ENCODE measurements around the gene TRRAP.

DNA sequence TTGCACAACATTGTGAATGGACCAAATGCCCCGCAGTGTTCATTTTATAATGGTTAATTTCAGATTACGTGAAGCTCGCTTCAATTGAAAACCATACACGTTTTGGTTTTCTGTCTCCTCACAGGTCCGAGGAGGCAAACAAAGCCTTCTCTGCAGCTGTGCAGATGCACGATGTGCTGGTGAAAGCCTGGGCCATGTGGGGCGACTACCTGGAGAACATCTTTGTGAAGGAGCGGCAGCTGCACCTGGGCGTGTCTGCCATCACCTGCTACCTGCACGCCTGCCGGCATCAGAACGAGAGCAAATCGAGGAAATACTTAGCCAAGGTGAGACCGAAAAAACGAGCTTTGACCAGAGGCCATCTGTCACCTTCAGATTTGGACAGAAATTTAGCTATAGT lies 110.3 kb downstream of the TRRAP start:
- no peak for TF ChIP-seq GABPA (IDR thresholded peaks at IDR 0.05; ENCODE audit: low read depth)
- TF ChIP-seq, protein P1, sequence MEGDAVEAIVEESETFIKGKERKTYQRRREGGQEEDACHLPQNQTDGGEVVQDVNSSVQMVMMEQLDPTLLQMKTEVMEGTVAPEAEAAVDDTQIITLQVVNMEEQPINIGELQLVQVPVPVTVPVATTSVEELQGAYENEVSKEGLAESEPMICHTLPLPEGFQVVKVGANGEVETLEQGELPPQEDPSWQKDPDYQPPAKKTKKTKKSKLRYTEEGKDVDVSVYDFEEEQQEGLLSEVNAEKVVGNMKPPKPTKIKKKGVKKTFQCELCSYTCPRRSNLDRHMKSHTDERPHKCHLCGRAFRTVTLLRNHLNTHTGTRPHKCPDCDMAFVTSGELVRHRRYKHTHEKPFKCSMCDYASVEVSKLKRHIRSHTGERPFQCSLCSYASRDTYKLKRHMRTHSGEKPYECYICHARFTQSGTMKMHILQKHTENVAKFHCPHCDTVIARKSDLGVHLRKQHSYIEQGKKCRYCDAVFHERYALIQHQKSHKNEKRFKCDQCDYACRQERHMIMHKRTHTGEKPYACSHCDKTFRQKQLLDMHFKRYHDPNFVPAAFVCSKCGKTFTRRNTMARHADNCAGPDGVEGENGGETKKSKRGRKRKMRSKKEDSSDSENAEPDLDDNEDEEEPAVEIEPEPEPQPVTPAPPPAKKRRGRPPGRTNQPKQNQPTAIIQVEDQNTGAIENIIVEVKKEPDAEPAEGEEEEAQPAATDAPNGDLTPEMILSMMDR (IDR thresholded peaks at IDR 0.05; ENCODE audit: insufficient read depth, low read length): no peak
- TF ChIP-seq POLR2AphosphoS5 (IDR thresholded peaks at IDR 0.05; ENCODE audit: low read depth): no peak
- no peak for TF ChIP-seq SPI1 (IDR thresholded peaks at IDR 0.05; ENCODE audit: borderline replicate concordance, low read depth)
- TF ChIP-seq REST (IDR thresholded peaks at IDR 0.05; ENCODE audit: insufficient replicate concordance, low read depth): no peak
